HepG2 (cell line): ENCODE results near the gene GFPT2. TPM values are rescaled to one million over a fixed set of nuclear protein-coding genes. Genes with fewer than 3 reads are reported as not detected.

ENCODE experiments used
- ATAC-seq: fragments of 200-7000 bp; cut with Tn5 transposase; 3 replicates; pipeline ENCODE4 v1.9.1; 2020; ENCODE audit warnings: mild to moderate bottlenecking, moderate library complexity
- BruUV-seq: library from RNA; stranded (reverse); fragments of 400-500 nt; replicated peaks from 2 replicates; lab custom pipeline; 2021; lab: Mats Ljungman, UMichigan
- CTCF ChIA-PET: fragments of 300-600 bp; formaldehyde crosslinking; extraction: SDS; loops from one replicate; lab custom pipeline; 2021; ENCODE audit warnings: low total read pairs, inconsistent platforms, low intra/inter-chr PET ratio; lab: Yijun Ruan, JAX
- POLR2A ChIA-PET: fragments of 350-600 bp; sonication (Branson Sonifier 250); formaldehyde crosslinking; loops from one replicate; lab custom pipeline; 2020; ENCODE audit warnings: antibody characterized with exemption, inconsistent platforms; lab: Yijun Ruan, JAX
- DNase-seq: peaks from one replicate; pipeline ENCODE4 v3.0.0-alpha.2; 2015; ENCODE audit warnings: low spot score
- FAIRE-seq: peaks from 3 replicates; lab custom pipeline; 2011; peaks lifted over from hg19 to GRCh38; lab: Jason Lieb, UNC
- H2AFZ ChIP-seq: one replicate; pipeline ENCODE4 v1.6.1; 2011; ENCODE audit warnings: low read length, inconsistent platforms
- H3K27ac ChIP-seq: fragments of 300-600 bp; 3 replicates; pipeline ENCODE4 v1.8.0; 2011; ENCODE audit warnings: mixed run types, mild to moderate bottlenecking, mixed read lengths, low read length, inconsistent platforms; ENCODE audit not compliant: insufficient read depth; ENCODE audit errors: extremely low read length
- H3K27me3 ChIP-seq, 2 experiments: fragments of 200-600 bp in 1 of 2; 2 replicates in 1 of 2; 3 replicates in 1 of 2; pipeline versions ENCODE4 v1.6.0 to v1.8.0; 2011; ENCODE audit warnings: low read length in 2 of 2, mild to moderate bottlenecking in 2 of 2, moderate library complexity in 2 of 2, inconsistent platforms in 1 of 2; ENCODE audit not compliant: insufficient read depth in 2 of 2, control insufficient read depth in 1 of 2
- H3K36me3 ChIP-seq, 2 experiments: fragments of 200-600 bp in 1 of 2; replicated peaks in 1 of 2; 2 replicates in 1 of 2; 3 replicates in 1 of 2; pipeline versions ENCODE4 v1.5.1 to v1.8.0; 2011; ENCODE audit warnings: low read length in 2 of 2, inconsistent platforms in 1 of 2; ENCODE audit not compliant: insufficient read depth in 2 of 2, control insufficient read depth in 1 of 2
- H3K4me1 ChIP-seq: 2 replicates; pipeline ENCODE4 v1.5.1; 2012; ENCODE audit warnings: low read length, inconsistent platforms; ENCODE audit not compliant: insufficient read depth
- H3K4me2 ChIP-seq: 2 replicates; pipeline ENCODE4 v1.6.0; 2011; ENCODE audit warnings: low read depth, low read length, inconsistent platforms
- H3K4me3 ChIP-seq, 3 experiments: fragments of 200-600 bp in 1 of 3; sonication (generic), shearing (Covaris generic) in 1 of 3; replicated peaks in 1 of 3; 2 replicates each; pipeline ENCODE4 v1.5.1; 2011 to 2016; ENCODE audit warnings: low read length in 3 of 3, inconsistent platforms in 2 of 3, low read depth in 2 of 3, mild to moderate bottlenecking in 2 of 3, control low read depth in 1 of 3, mixed read lengths in 1 of 3; ENCODE audit not compliant: insufficient read depth in 1 of 3
- H3K79me2 ChIP-seq: one replicate; pipeline ENCODE4 v1.6.1; 2011; ENCODE audit warnings: low read length, inconsistent platforms; ENCODE audit not compliant: insufficient read depth
- H3K9ac ChIP-seq: 2 replicates; pipeline ENCODE4 v1.6.0; 2011; ENCODE audit warnings: mild to moderate bottlenecking, low read depth, low read length, inconsistent platforms; ENCODE audit not compliant: insufficient read depth
- H3K9me3 ChIP-seq: 2 replicates; pipeline ENCODE4 v1.5.1; 2012; ENCODE audit warnings: mild to moderate bottlenecking, low read length
- H4K20me1 ChIP-seq: 2 replicates; pipeline ENCODE4 v1.6.0; 2011; ENCODE audit warnings: inconsistent platforms, mild to moderate bottlenecking, low read length, moderate library complexity; ENCODE audit not compliant: insufficient read depth
- DPF2 ChIP-seq: sonication (generic); formaldehyde crosslinking; IDR thresholded peaks from 2 replicates; pipeline ENCODE4 v1.4.0; 2020; ENCODE audit warnings: mild to moderate bottlenecking, low read depth, missing genetic modification reagents, borderline replicate concordance
- FUBP1 ChIP-seq: sonication (generic); formaldehyde crosslinking; IDR thresholded peaks from 2 replicates; pipeline ENCODE4 v1.5.1; 2020; ENCODE audit warnings: missing genetic modification reagents, mild to moderate bottlenecking, borderline replicate concordance
- HOXA9 ChIP-seq: sonication (generic); formaldehyde crosslinking; IDR thresholded peaks from 2 replicates; pipeline ENCODE4 v1.8.1; 2022; ENCODE audit warnings: missing genetic modification reagents, mild to moderate bottlenecking, moderate library complexity, borderline replicate concordance
- NCOA5 ChIP-seq: sonication (generic); formaldehyde crosslinking; IDR thresholded peaks from 2 replicates; pipeline ENCODE4 v1.4.0; 2020; ENCODE audit warnings: missing genetic modification reagents
- PRDM15 ChIP-seq: sonication (generic); formaldehyde crosslinking; IDR thresholded peaks from 2 replicates; pipeline ENCODE4 v1.4.0; 2020; ENCODE audit warnings: missing genetic modification reagents
- SALL2 ChIP-seq: sonication (generic); formaldehyde crosslinking; IDR thresholded peaks from 2 replicates; pipeline ENCODE4 v1.8.1; 2023; ENCODE audit warnings: mild to moderate bottlenecking, missing genetic modification reagents, inconsistent platforms
- THYN1 ChIP-seq: sonication (generic); formaldehyde crosslinking; IDR thresholded peaks from 2 replicates; pipeline ENCODE4 v1.8.1; 2023; ENCODE audit warnings: low read depth, mild to moderate bottlenecking, moderate library complexity, missing genetic modification reagents, borderline replicate concordance
- ZNF124 ChIP-seq: sonication (generic); formaldehyde crosslinking; IDR thresholded peaks from 2 replicates; pipeline ENCODE4 v1.4.0; 2020; ENCODE audit warnings: missing genetic modification reagents
- ZNF407 ChIP-seq: sonication (generic); formaldehyde crosslinking; IDR thresholded peaks from one replicate; pipeline ENCODE4 v1.5.1; 2020; ENCODE audit warnings: mild to moderate bottlenecking, missing genetic modification reagents; ENCODE audit errors: not compliant biosample characterization
- ZNF761 ChIP-seq: sonication (generic); formaldehyde crosslinking; conservative IDR thresholded peaks from 2 replicates; pipeline ENCODE4 v1.4.0; 2020; ENCODE audit warnings: mild to moderate bottlenecking, missing genetic modification reagents
- WGBS: methylation state at CpG from one replicate; pipeline ENCODE4 v1.1.6; 2017; ENCODE audit warnings: low lambda C conversion rate; 5-methylcytosine and 5-hydroxymethylcytosine counted together
- in situ Hi-C: cut with HindIII; loops from 2 replicates; pipeline ENCODE4 v1.10.0; 2017; ENCODE audit warnings: low pct_unique_long_range_greater_than_20kb; ENCODE audit not compliant: extremely low pct_ligation_motif_present
- intact Hi-C: fragments of 100-400 bp; cut with micrococcal nuclease; formaldehyde crosslinking; loops from one replicate; pipeline ENCODE4 v1.10.0; 2022; ENCODE audit not compliant: unreplicated experiment
- polyA plus RNA-seq, 8 experiments: library from polyadenylated mRNA; depleted of rRNA in 3 of 8; stranded (reverse) in 7 of 8; unstranded in 1 of 8; fragments of >200 nt; fragmentation: Illumina TruSeq in 4 of 8; extraction: Trizol in 4 of 8; gene quantifications; 2 replicates each; pipeline versions ENCODE4 v1.2.1 to v1.2.3, GENCODE V29; 2011 to 2016; ENCODE audit warnings: low read depth in 4 of 8, missing spikeins in 1 of 8, mixed read lengths in 1 of 8; ENCODE audit not compliant: insufficient read depth in 1 of 8
- total RNA-seq, 5 experiments: library from RNA; depleted of rRNA; stranded (reverse); fragments of >200 nt; fragmentation: Illumina TruSeq; extraction: Trizol; gene quantifications; 2 replicates each; pipeline ENCODE4 v1.2.3, GENCODE V29; 2016; ENCODE audit warnings: low read depth in 1 of 5

GFPT2 gene
- total and polyA plus RNA-seq, 2 of the 13 experiments (the other 11 are each of a cell fraction or from before 2014, with no cell fraction given) = 0.18 TPM

GRCh38 chr5:180373454-180373853 lies 20.3 kb upstream of the GFPT2 start:
- H3K27ac ChIP-seq = no peak overlapping the region
- no peaks in the 10 kb centered on the region for H3K36me3 ChIP-seq
- intact Hi-C loops (no loop called here), in situ Hi-C loops (no loop called here)
- H3K4me1 ChIP-seq = no peaks in the 10 kb centered on the region
- no peak overlapping the region for H3K9ac ChIP-seq
- FAIRE-seq (no peak), DNase-seq (no peak), ATAC-seq (no peak)
- H3K4me2 ChIP-seq = no peak overlapping the region
- POLR2A ChIA-PET = no interaction called here
- H4K20me1 ChIP-seq = no peaks in the 10 kb centered on the region
- no peak overlapping the region for H3K4me3 ChIP-seq
- no peaks in the 10 kb centered on the region for H3K9me3 ChIP-seq
- WGBS = 44% methylated on average over 5 of the region's 5 CpGs
- H3K79me2 ChIP-seq = no peaks in the 10 kb centered on the region
- peaks cover 4 to 40% of the 10 kb centered on the region in 2 experiments; a peak in 3 of 5 replicates for H3K27me3 ChIP-seq
- CTCF ChIA-PET = no interaction called here
- BruUV-seq = no TSS peak
- no peak overlapping the region for H2AFZ ChIP-seq
- TF ChIP-seq DPF2 (CRISPR knock-in tag) (no peak), FUBP1 (no peak), THYN1 (CRISPR knock-in tag) (no peak), ZNF124 (CRISPR knock-in tag) (no peak), PRDM15 (no peak), SALL2 (CRISPR knock-in tag) (no peak), ZNF407 (CRISPR knock-in tag) (no peak), NCOA5 (CRISPR knock-in tag) (no peak), HOXA9 (CRISPR knock-in tag) (no peak), ZNF761 (CRISPR knock-in tag) (no peak)
